ENCODE measurements around the gene CARMIL1.

CARMIL1 gene

DNA sequence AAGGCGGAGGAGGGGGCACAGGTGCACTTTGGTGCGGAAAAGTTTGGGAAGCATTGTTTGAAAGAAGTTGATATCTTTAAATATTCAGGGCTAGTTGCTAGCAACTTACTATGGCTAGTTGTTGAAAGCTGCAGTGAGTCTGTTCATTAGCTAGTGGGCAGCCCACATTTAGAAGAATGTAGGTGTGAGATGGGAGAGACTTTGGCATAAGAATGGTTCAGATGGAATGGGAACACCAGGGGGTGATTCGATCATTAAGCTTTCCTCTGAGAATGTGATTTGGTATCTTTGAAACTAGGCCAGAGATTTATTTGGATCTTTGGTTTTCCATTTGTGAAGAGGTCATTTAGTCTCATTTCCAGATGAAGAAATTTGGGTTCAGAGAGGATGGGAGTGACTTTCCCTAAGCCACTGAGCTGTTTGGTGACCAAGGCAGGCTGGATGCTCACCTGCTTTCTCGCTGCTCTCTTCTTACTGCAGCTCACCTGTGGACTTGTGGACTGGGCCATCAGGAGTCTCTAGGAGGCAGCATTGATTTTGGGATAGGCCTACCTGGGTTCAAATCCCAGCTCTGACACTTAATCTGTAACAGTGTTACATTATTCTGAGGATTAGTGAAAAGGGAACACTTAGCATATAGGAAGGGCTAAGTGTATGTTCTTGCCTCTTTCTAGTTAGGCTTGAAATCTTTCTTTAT, 62.9 kb downstream of the CARMIL1 start:
- Mint-ChIP-seq H3K4me3 (no peak overlapping the region), H3K4me1 (peaks cover 2% of the 10 kb centered on the region), H3K36me3 (no peaks in the 10 kb centered on the region), H3K27me3 (no peaks in the 10 kb centered on the region), H3K9me3 (no peaks in the 10 kb centered on the region), H3K27ac (no peak overlapping the region)
- DNase-seq = no peak
- CTCF ChIA-PET = interaction anchor here (0.6 to 3.0 kb wide), 2 partner anchors 148 to 200 kb away, joined by 3 to 19 read pairs; no protein-coding TSS in a partner anchor

DNA sequence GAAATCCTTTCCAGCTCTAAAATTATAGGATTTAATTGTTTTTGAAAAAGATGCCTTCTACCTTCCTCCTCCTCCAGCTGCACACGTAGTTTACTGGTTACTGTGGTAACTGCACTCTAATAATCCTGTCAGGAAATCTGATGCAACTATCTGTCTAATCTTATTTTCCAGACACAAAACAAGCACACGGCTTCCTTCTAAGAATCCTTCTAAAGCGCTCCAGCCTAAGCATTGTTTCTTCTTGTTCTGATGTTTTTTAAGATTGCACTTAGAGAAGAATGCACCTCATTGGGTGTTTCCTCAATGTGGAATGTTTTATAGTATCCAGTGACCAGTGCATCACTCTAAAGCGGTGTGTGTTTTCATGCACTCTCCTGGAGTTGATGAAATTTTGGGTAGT, 63.6 kb downstream of the CARMIL1 start:
- Mint-ChIP-seq H3K9me3 (no peaks in the 10 kb centered on the region), H3K27ac (no peak overlapping the region), H3K36me3 (no peaks in the 10 kb centered on the region), H3K4me3 (no peak overlapping the region), H3K4me1 (peaks cover 2% of the 10 kb centered on the region), H3K27me3 (no peaks in the 10 kb centered on the region)
- no peak for DNase-seq
- CTCF ChIA-PET = interaction anchor here (3.0 kb wide), 1 partner anchor 148 kb away, joined by 19 read pairs; no protein-coding TSS in a partner anchor

DNA sequence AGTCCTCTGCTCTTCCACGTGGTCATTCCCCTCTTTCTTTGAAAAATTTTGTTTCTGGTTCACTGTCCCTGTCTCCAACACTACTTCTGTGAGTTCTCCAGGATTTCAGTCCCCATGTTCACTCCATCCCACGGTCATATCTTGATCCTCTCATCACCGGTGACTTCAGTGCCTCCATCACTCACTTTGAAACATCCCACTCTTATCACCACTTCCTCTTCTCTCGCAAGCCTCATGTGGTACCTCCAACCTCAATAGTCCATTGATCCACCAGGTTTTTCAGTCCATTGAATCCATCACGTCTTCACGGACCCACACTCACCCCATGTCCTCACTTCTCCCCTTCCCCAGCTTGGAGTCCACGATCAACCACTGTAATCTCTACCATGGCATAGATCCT, 64.8 kb downstream of the CARMIL1 start:
- H3K4me3 Mint-ChIP-seq = no peak overlapping the region
- no peak overlapping the region for H3K27ac Mint-ChIP-seq
- DNase-seq = no peak
- CTCF ChIA-PET = interaction anchor here (1.4 kb wide), 1 partner anchor 13 kb away, joined by 3 read pairs; no protein-coding TSS in a partner anchor
- no peaks in the 10 kb centered on the region for H3K36me3 Mint-ChIP-seq
- H3K27me3 Mint-ChIP-seq = no peaks in the 10 kb centered on the region
- no peaks in the 10 kb centered on the region for H3K9me3 Mint-ChIP-seq
- peaks cover 2% of the 10 kb centered on the region for H3K4me1 Mint-ChIP-seq

DNA sequence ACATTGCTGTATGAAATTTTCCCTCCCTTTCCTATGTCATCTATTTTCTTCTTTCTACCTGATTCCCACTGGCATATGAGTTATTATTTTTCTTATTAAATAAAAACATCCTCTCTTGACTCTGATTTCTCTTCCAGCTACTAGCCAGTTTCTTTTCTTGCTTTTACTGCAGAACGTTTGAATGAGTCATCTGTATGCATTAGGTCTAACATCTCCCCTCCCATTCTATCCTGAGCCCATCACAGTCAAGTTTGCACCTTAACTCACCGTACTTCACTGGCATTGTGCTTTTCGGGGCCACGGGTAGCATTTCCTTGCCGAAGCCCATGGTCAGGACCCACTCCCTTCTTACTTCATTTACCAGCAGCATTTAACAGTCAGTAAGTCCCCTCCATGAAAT, 65.7 kb downstream of the CARMIL1 start:
- Mint-ChIP-seq H3K27ac (no peak overlapping the region), H3K27me3 (no peaks in the 10 kb centered on the region), H3K4me3 (no peak overlapping the region), H3K4me1 (peaks cover 2% of the 10 kb centered on the region), H3K9me3 (no peaks in the 10 kb centered on the region), H3K36me3 (no peaks in the 10 kb centered on the region)
- CTCF ChIA-PET = interaction anchor here (1.4 kb wide), 1 partner anchor 14 kb away, joined by 3 read pairs; no protein-coding TSS in a partner anchor
- DNase-seq = no peak

DNA sequence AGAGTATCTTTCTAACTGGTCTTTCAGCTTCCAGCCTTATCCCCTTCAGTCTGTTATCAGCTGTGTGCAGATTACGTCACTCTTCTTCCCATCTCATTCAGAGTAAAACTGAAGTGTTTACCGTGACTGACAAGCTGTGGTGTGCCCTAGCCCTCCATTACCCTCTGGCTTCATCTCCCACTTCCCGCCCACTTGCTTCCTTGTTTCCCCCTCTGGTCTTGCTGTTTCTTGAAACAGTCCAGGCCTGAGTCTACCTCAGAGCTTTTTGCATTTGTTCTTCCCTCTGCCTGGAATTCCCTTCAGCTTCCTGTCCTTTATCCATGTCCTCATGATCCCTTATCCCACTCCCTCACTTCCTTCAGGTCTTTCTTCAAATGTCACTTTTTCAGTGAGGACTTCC, 66.9 kb downstream of the CARMIL1 start:
- Mint-ChIP-seq H3K4me1 (peaks cover 2% of the 10 kb centered on the region), H3K9me3 (no peaks in the 10 kb centered on the region), H3K27me3 (no peaks in the 10 kb centered on the region), H3K27ac (no peak overlapping the region), H3K36me3 (no peaks in the 10 kb centered on the region), H3K4me3 (no peak overlapping the region)
- CTCF ChIA-PET = interaction anchor here (1.3 to 1.4 kb wide), 2 partner anchors 11 to 68 kb away, joined by 3 to 4 read pairs; no protein-coding TSS in a partner anchor
- no peak for DNase-seq

DNA sequence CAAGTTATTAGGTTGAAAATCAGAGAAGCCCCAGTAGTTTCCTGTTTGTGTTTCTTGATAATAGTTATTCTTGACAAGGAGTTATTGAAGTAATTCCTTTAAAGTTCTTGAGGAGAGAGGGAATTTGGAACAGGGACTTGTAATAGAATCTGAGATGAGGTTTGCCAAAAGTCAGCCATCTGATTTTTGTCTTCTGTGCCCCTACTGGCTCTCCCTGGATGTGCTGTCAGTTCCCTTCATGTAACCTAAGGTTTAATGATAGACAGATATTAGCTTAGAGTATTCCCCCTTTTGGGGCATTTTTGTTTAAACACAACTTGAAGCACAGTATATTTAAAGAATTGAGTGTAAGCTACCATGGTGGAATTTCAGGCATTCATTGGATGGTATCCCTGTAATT, 71.4 kb downstream of the CARMIL1 start:
- no peaks in the 10 kb centered on the region for H3K36me3 Mint-ChIP-seq
- H3K27me3 Mint-ChIP-seq = no peaks in the 10 kb centered on the region
- CTCF ChIA-PET = no interaction called here
- no peak overlapping the region for H3K27ac Mint-ChIP-seq
- H3K9me3 Mint-ChIP-seq = no peaks in the 10 kb centered on the region
- no peak overlapping the region for H3K4me3 Mint-ChIP-seq
- DNase-seq = no peak
- peaks cover 4% of the 10 kb centered on the region for H3K4me1 Mint-ChIP-seq

DNA sequence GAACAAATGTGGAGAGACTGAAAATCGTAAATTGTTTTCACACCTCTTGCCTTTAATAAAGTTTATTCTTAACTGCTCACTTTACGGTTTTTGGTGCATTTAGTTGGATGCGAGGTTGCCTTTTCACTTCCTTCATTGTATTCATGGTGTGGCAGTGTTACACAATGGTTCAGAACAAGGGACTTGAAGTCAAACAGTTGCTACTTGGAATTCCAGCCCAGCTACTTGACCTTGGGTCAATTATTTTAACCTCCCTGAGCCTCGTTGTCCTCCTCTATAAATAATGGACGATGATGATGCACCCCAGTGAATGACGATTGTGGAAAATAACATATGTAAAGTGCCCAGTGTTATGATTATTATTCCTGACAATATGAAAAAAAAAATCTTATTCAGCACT, 72.3 kb downstream of the CARMIL1 start:
- Mint-ChIP-seq H3K27ac (no peak overlapping the region), H3K4me1 (peaks cover 4% of the 10 kb centered on the region), H3K9me3 (no peaks in the 10 kb centered on the region), H3K4me3 (no peak overlapping the region), H3K36me3 (no peaks in the 10 kb centered on the region), H3K27me3 (no peaks in the 10 kb centered on the region)
- CTCF ChIA-PET = no interaction called here
- DNase-seq = no peak

DNA sequence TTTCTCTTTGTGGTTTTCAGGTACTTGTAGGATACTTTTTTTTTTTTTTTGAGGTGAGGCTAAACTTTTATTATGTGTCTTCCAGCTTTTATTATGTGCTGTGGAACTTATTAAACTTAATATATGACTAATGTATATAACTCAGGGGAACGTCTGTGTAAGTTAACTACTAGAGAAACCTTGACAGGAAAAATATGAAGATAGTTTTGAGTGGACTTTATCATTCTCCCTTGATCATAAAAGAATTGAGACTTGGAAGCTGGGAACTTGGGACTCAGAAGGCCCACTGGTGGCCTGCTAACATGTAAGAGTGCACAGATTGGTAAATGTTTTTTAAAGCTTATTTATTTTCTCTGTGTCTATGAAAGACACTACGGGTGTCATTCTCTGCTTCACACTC, 73.1 kb downstream of the CARMIL1 start:
- CTCF ChIA-PET = interaction anchor here (0.7 to 1.3 kb wide), 3 partner anchors 14 to 87 kb away, joined by 3 to 4 read pairs (median 3); no protein-coding TSS in a partner anchor
- no peaks in the 10 kb centered on the region for H3K27me3 Mint-ChIP-seq
- DNase-seq = no peak
- H3K9me3 Mint-ChIP-seq = no peaks in the 10 kb centered on the region
- H3K4me1 Mint-ChIP-seq = peaks cover 4% of the 10 kb centered on the region
- H3K4me3 Mint-ChIP-seq = no peak overlapping the region
- no peak overlapping the region for H3K27ac Mint-ChIP-seq
- H3K36me3 Mint-ChIP-seq = no peaks in the 10 kb centered on the region

DNA sequence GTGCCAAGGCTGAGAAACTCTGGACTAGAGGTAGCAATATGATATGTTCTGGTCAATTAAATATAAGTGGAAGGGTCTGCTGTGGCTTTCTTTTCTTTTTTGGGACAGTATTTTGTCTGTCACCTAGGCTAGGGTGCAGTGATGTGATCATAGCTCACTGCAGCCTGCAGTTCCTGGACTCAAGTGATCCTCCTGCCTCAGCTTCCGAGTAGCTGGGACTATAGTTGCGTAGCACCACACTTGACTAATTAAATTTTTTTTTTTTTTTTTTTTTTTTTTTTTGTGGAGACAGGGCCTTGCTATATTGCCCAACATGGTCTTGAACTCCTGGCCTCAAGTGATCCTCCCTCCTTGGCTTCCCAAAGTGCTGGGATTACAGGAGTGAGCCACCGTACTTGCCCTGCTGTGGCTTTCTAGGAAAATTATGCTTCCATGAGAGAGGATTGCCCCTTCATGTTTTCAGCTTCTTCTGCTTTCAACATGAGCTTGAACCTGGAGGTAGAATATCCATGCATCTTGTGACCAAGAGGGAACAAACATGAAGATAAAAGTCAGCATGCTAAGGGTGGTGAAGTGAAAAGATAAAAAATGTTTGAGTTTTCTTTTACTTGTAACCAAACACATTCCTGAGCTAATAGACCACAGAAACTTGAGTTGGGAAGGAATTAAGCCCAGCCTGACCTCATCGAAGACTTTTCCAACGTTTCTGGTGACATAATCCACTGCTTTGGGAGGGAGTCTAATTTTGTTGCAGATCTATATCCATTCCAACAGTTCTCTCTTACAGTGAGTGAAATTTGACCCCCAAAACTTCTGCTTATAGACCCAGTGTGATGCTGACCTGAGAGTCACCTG, 75.1 kb downstream of the CARMIL1 start:
- Mint-ChIP-seq H3K4me3 (no peak overlapping the region), H3K36me3 (no peaks in the 10 kb centered on the region), H3K4me1 (peaks cover 4% of the 10 kb centered on the region), H3K27me3 (no peaks in the 10 kb centered on the region), H3K9me3 (no peaks in the 10 kb centered on the region), H3K27ac (no peak overlapping the region)
- no peak for DNase-seq
- CTCF ChIA-PET = no interaction called here

DNA sequence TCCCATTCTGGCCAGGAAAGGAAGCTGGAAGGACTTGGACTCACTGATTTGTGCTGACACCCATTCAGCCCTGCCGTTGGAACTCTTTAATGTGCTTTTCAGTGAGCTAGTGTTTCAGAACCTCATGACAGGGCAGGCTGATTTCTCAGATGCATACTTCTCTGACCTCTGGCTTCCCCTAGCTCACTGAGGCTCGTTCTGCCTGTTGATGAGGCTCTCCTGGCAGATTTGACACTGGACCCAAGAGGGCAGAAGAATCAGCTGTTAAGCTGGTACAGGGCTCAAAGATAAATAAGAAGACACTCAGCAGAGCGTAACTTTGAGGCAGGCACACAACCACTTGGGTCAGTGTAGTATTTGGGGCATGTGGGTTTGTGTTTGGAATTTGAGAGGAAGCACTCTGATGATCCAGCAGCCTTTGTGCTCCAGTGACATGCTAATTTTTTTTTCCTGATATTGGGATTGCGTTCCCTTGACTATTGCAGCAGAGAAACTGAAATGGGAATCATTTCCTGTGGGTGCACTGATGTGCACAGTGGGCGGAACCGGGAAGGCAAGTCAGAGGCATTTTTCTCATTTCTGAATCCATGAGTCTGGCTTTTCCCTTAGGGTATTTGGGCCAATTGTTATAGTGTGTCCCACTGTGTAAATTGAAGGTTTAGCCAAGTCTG, 80.2 kb downstream of the CARMIL1 start:
- Mint-ChIP-seq H3K4me1 (no peaks in the 10 kb centered on the region), H3K27me3 (no peaks in the 10 kb centered on the region), H3K9me3 (no peaks in the 10 kb centered on the region), H3K4me3 (no peak overlapping the region), H3K36me3 (no peaks in the 10 kb centered on the region), H3K27ac (no peak overlapping the region)
- DNase-seq = no peak
- CTCF ChIA-PET = interaction anchor here (1.3 to 1.5 kb wide), 2 partner anchors 22 to 80 kb away, joined by 3 to 5 read pairs; partner anchors contain the start of gene CARMIL1

DNA sequence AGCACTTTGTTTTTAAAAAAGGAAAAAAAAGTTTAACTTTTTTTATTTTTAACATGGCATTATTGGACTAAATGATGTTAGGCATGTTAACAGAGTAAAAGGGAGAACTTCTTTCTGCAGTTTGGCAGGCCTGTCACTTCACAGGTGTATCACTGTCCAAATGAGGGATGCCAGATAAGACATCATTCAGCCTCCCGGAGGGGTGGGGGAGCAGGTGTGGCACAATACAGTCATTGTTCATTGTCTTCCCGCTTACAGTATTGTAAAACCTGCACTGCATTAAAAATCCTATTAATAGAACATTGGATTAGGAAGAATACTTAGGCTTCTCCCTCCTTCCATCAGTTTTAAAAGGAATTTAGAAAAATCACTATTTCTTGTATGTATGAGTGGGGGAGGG, 80.7 kb downstream of the CARMIL1 start:
- Mint-ChIP-seq H3K4me3 (no peak overlapping the region), H3K27me3 (no peaks in the 10 kb centered on the region), H3K9me3 (no peaks in the 10 kb centered on the region), H3K4me1 (no peaks in the 10 kb centered on the region), H3K36me3 (no peaks in the 10 kb centered on the region), H3K27ac (no peak overlapping the region)
- DNase-seq = no peak
- CTCF ChIA-PET = interaction anchor here (1.5 kb wide), 1 partner anchor 23 kb away, joined by 3 read pairs; no protein-coding TSS in a partner anchor

DNA sequence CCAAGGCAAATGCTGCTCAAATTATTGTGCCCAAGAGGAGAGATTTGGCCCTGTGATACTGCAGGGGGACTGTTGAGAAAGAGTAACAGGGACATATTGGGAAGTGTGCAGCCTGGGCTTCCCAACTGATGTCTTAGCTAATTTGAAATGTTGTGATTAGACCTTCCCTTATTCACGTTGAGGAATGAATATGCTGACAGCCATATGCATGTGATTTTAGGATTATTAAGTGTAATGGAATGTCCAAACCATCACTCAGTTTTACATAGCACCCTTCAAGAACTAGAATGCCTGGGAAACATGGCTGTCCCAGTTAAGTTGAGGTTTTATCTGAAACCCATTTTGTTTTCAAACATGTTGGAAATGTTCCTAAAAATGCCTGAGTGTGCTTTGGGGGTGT, 81.4 kb downstream of the CARMIL1 start:
- Mint-ChIP-seq H3K4me3 (no peak overlapping the region), H3K4me1 (peaks cover under 1% of the 10 kb centered on the region), H3K36me3 (no peaks in the 10 kb centered on the region), H3K27ac (no peak overlapping the region), H3K9me3 (no peaks in the 10 kb centered on the region), H3K27me3 (no peaks in the 10 kb centered on the region)
- no peak for DNase-seq
- CTCF ChIA-PET = no interaction called here

DNA sequence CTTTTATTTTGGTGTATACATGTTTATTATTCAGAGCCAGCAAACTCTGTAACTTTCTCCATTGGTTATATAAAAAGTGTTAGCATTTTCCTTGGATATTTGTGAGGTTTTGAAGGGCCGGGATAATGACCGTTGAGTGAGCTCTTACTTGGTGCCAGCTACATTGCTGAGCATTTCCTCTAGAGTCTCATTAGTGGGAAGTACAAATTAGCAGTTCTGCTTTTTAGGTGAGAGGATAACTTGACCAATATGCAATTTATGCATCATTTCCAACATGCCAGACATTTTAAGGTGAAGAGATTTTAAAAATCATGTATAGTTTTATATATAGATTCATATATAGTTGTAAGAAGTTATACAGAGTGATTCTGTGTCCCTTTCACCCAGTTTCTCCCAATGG, 84.3 kb downstream of the CARMIL1 start:
- no peak overlapping the region for H3K4me3 Mint-ChIP-seq
- CTCF ChIA-PET = no interaction called here

DNA sequence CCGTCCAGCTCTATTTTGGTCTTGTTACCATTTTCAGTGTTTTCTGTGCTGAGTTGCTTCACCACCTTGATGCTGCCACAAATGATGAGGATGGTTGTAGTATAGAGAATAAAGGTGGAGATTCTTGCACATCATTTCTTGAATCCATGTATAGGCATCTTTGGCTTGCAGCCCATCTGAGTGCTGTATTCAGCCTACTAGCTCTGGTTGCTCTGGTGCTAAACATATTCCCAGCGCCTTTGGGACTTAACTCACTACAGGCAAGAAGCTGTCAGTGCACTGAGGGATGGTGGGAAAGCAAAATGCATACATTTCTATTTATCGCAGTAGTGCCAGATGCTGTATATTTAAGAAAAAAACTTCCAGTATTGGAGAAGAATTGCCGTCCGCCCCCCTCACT, 86.0 kb downstream of the CARMIL1 start:
- H3K4me3 Mint-ChIP-seq = no peak overlapping the region
- no peaks in the 10 kb centered on the region for H3K27me3 Mint-ChIP-seq
- H3K4me1 Mint-ChIP-seq = peaks cover 46% of the 10 kb centered on the region
- CTCF ChIA-PET = interaction anchor here (0.8 to 1.2 kb wide), 2 partner anchors 13 to 86 kb away, joined by 3 read pairs; partner anchors contain the start of gene CARMIL1
- H3K27ac Mint-ChIP-seq = no peak overlapping the region
- no peaks in the 10 kb centered on the region for H3K9me3 Mint-ChIP-seq
- H3K36me3 Mint-ChIP-seq = peaks cover 2% of the 10 kb centered on the region
- no peak for DNase-seq

More for the DNA sequence above, 84.3 kb downstream of the CARMIL1 start:
- Mint-ChIP-seq H3K36me3 (no peaks in the 10 kb centered on the region), H3K9me3 (no peaks in the 10 kb centered on the region), H3K27ac (no peak overlapping the region), H3K4me1 (peaks cover 29% of the 10 kb centered on the region), H3K27me3 (no peaks in the 10 kb centered on the region)
- DNase-seq = no peak

Data from activated naive CD4-positive, alpha-beta T cell treated with anti-CD3 and anti-CD28 coated beads, Interleukin-2, amount 10 ng/mL, durations not matched to agents 7 days and 5 days (primary cell).